B cell (primary cell): Measurements from ENCODE around the gene PRKCA. TPM values are rescaled to one million over a fixed set of nuclear protein-coding genes. Genes with fewer than 3 reads are reported as not detected.

Experiments
- ATAC-seq: fragments of 200-7000 bp; cut with Tn5 transposase; one replicate; pipeline ENCODE4 v1.10.0; 2021; ENCODE audit warnings: low read depth, mild to moderate bottlenecking, moderate number of reproducible peaks, moderate library complexity
- CTCF ChIA-PET: fragments of 350-600 bp; sonication (Branson Sonifier 250); formaldehyde crosslinking; loops from one replicate; lab custom pipeline; 2021; ENCODE audit warnings: antibody characterized with exemption, inconsistent platforms; lab: Charles Lee
- POLR2A ChIA-PET: fragments of 350-600 bp; sonication (Branson Sonifier 250); formaldehyde crosslinking; loops from one replicate; lab custom pipeline; 2021; ENCODE audit warnings: antibody characterized with exemption; lab: Charles Lee
- DNase-seq: peaks from one replicate; pipeline ENCODE4 v3.0.0; 2013
- H2AFZ ChIP-seq: 2 replicates; pipeline ENCODE4 v1.6.1; 2012; ENCODE audit warnings: mild to moderate bottlenecking, low read depth, low read length; ENCODE audit not compliant: insufficient read depth, poor library complexity, severe bottlenecking
- H3K27ac ChIP-seq, 2 donors: 1 replicate in 1 of 2; 2 replicates in 1 of 2; pipeline ENCODE4 v1.5.1; 2012 to 2013; ENCODE audit warnings: low read length in 2 of 2, mild to moderate bottlenecking in 2 of 2, moderate library complexity in 1 of 2
- H3K27me3 ChIP-seq, 4 experiments: fragments of 200-600 bp in 1 of 4; sonication (generic) in 1 of 4; replicated peaks in 1 of 4; 1 replicate in 2 of 4; 2 replicates in 2 of 4; pipeline versions ENCODE4 v1.6.1 to v1.7.0; 2013 to 2016; ENCODE audit warnings: low read length in 3 of 4, mild to moderate bottlenecking in 2 of 4, mixed read lengths in 1 of 4, moderate library complexity in 1 of 4; ENCODE audit not compliant: insufficient read depth in 4 of 4, control insufficient read depth in 3 of 4; ENCODE audit errors: control extremely low read depth in 1 of 4
- H3K36me3 ChIP-seq, 2 experiments: replicated peaks in 1 of 2; 1 replicate in 1 of 2; 2 replicates in 1 of 2; pipeline versions ENCODE4 v1.6.1 to v1.7.1; 2013; ENCODE audit warnings: low read length in 1 of 2; ENCODE audit not compliant: insufficient read depth in 2 of 2, control insufficient read depth in 1 of 2; ENCODE audit errors: control extremely low read depth in 1 of 2, extremely low read depth in 1 of 2
- H3K4me1 ChIP-seq, 2 donors: fragments of 200-600 bp in 1 of 2; sonication (generic) in 1 of 2; 1 replicate in 1 of 2; 2 replicates in 1 of 2; pipeline versions ENCODE4 v1.5.1 to v1.6.1; 2013 to 2017; ENCODE audit warnings: low read length in 2 of 2; ENCODE audit not compliant: control insufficient read depth in 2 of 2, insufficient read depth in 2 of 2
- H3K4me2 ChIP-seq: replicated peaks from 2 replicates; pipeline ENCODE3; 2012; ENCODE audit warnings: mild to moderate bottlenecking, low read depth, low read length; ENCODE audit not compliant: poor library complexity, severe bottlenecking
- H3K4me3 ChIP-seq, 5 experiments: fragments of 200-600 bp in 1 of 5; sonication (generic) in 1 of 5; 1 replicate in 3 of 5; 2 replicates in 2 of 5; pipeline versions ENCODE4 v1.5.1 to v1.7.0; 2011 to 2016; ENCODE audit warnings: low read length in 4 of 5, mild to moderate bottlenecking in 4 of 5, low read depth in 2 of 5, control low read depth in 1 of 5, moderate library complexity in 1 of 5; ENCODE audit not compliant: insufficient read depth in 1 of 5; ENCODE audit errors: control extremely low read depth in 1 of 5, extremely low read depth in 1 of 5
- H3K79me2 ChIP-seq: fragments of 200-600 bp; sonication (generic); one replicate; pipeline ENCODE4 v1.6.0; 2016; ENCODE audit warnings: low read length; ENCODE audit not compliant: control insufficient read depth, insufficient read depth
- H3K9ac ChIP-seq: fragments of 200-600 bp; sonication (generic); 2 replicates; pipeline ENCODE4 v1.6.1; 2017; ENCODE audit warnings: mild to moderate bottlenecking, low read length, moderate library complexity
- H3K9me3 ChIP-seq, 3 donors: one replicate each; pipeline versions ENCODE4 v1.6.1 to v1.7.1; 2013; ENCODE audit warnings: low read length in 2 of 3; ENCODE audit not compliant: control insufficient read depth in 2 of 3, insufficient read depth in 1 of 3; ENCODE audit errors: control extremely low read depth in 1 of 3
- H4K20me1 ChIP-seq: 2 replicates; pipeline ENCODE4 v1.6.0; 2012; ENCODE audit warnings: mild to moderate bottlenecking, low read length; ENCODE audit not compliant: insufficient read depth, control insufficient read depth, poor library complexity, severe bottlenecking
- H3K27ac Mint-ChIP-seq: one replicate; pipeline ENCODE4 v1.8.0; 2021; ENCODE audit warnings: mixed read lengths
- H3K27me3 Mint-ChIP-seq: one replicate; pipeline ENCODE4 v1.8.0; 2021; ENCODE audit warnings: mixed read lengths
- H3K4me1 Mint-ChIP-seq: one replicate; pipeline ENCODE4 v1.8.0; 2021; ENCODE audit warnings: mixed read lengths
- H3K4me3 Mint-ChIP-seq: one replicate; pipeline ENCODE4 v1.8.0; 2021; ENCODE audit warnings: mixed read lengths
- H3K9me3 Mint-ChIP-seq: one replicate; pipeline ENCODE4 v1.8.0; 2022; ENCODE audit warnings: mixed read lengths; ENCODE audit not compliant: insufficient read depth
- CTCF ChIP-seq: fragments of 200-600 bp; IDR thresholded peaks from one replicate; pipeline ENCODE4 v1.8.0; 2022; ENCODE audit warnings: antibody characterized with exemption, mild to moderate bottlenecking
- EZH2 ChIP-seq: IDR thresholded peaks from 2 replicates; pipeline ENCODE4 v1.6.1; 2012; ENCODE audit warnings: borderline replicate concordance, low read depth, mild to moderate bottlenecking, moderate library complexity, low read length; ENCODE audit not compliant: insufficient read depth, poor library complexity, severe bottlenecking
- WGBS: methylation state at CpG from one replicate; pipeline ENCODE4 v1.1.5; 2013; ENCODE audit warnings: missing lambda C conversion rate; ENCODE audit not compliant: insufficient coverage; 5-methylcytosine and 5-hydroxymethylcytosine counted together
- intact Hi-C: fragments of 100-400 bp; cut with micrococcal nuclease; formaldehyde crosslinking; loops from one replicate; pipeline ENCODE4 v1.10.0; 2022
- polyA plus RNA-seq: library from polyadenylated mRNA; depleted of rRNA; stranded (reverse); fragments of >200 nt; gene quantifications from 2 replicates; pipeline ENCODE4 v1.2.3, GENCODE V29; 2012
- total RNA-seq, 2 donors: library from RNA; stranded (reverse); fragments of 120-200 nt in 1 of 2; gene quantifications; 1 replicate in 1 of 2; 2 replicates in 1 of 2; pipeline versions ENCODE4 v1.2.3 to v1.2.4, GENCODE V29; 2013 to 2022

Gene PRKCA
- total and polyA plus RNA-seq, 2 donors (not counting 1 experiment from before 2014, with no cell fraction given), result 0.33 to 7.7 TPM

GRCh38 chr17:66772148-66772812 is 469.9 kb downstream of the PRKCA start:
- no peak overlapping the region for H3K27ac ChIP-seq
- WGBS, result no CpG with 5 or more reads among the region's 5 CpGs
- ChIA-PET CTCF (no interaction called here), POLR2A (no interaction called here)
- peaks cover 0 to 7% (median 0%) of the 10 kb centered on the region in 3 donors for H3K9me3 ChIP-seq
- Mint-ChIP-seq H3K4me3 (no peak overlapping the region), H3K9me3 (no peaks in the 10 kb centered on the region), H3K27me3 (peaks cover 6% of the 10 kb centered on the region), H3K27ac (no peak overlapping the region), H3K4me1 (no peaks in the 10 kb centered on the region)
- H3K4me2 ChIP-seq, result no peak overlapping the region
- ATAC-seq (no peak), DNase-seq (no peak)
- H4K20me1 ChIP-seq, result no peaks in the 10 kb centered on the region
- H3K4me3 ChIP-seq, result no peak overlapping the region
- no peaks in the 10 kb centered on the region for H3K79me2 ChIP-seq
- H3K36me3 ChIP-seq, result no peaks in the 10 kb centered on the region
- no peak overlapping the region for H3K9ac ChIP-seq
- H2AFZ ChIP-seq, result no peak overlapping the region
- TF ChIP-seq CTCF, result no peak
- no peak for TF ChIP-seq EZH2
- no peaks in the 10 kb centered on the region for H3K27me3 ChIP-seq
- H3K4me1 ChIP-seq, result no peaks in the 10 kb centered on the region
- intact Hi-C loops, result no loop called here

- no peaks in the 10 kb centered on the region for H3K79me2 ChIP-seq
- CTCF ChIA-PET, result no interaction called here
- H3K4me3 ChIP-seq, result no peak overlapping the region
- no peaks in the 10 kb centered on the region for H3K27me3 ChIP-seq
- Mint-ChIP-seq H3K27ac (no peak overlapping the region), H3K27me3 (peaks cover 6% of the 10 kb centered on the region), H3K9me3 (no peaks in the 10 kb centered on the region), H3K4me1 (no peaks in the 10 kb centered on the region), H3K4me3 (no peak overlapping the region)
- peaks cover 0 to 3% (median 0%) of the 10 kb centered on the region in 3 donors for H3K9me3 ChIP-seq
- H3K4me2 ChIP-seq, result no peak overlapping the region
- no peaks in the 10 kb centered on the region for H3K4me1 ChIP-seq
- no peaks in the 10 kb centered on the region for H3K36me3 ChIP-seq
- H3K27ac ChIP-seq, result no peak overlapping the region
- POLR2A ChIA-PET, result no interaction called here
- H3K9ac ChIP-seq, result no peak overlapping the region
- no peaks in the 10 kb centered on the region for H4K20me1 ChIP-seq
- ATAC-seq (no peak), DNase-seq (no peak)
- TF ChIP-seq CTCF, result no peak
- TF ChIP-seq EZH2, result no peak
- no peak overlapping the region for H2AFZ ChIP-seq
- 59% methylated on average over 5 of the region's 6 CpGs for WGBS
- intact Hi-C loops, result no loop called here
These were observed 472.9 kb downstream of the PRKCA start for GRCh38 chr17:66775271-66775670.
